H7 (cell line): Measurements from ENCODE around the gene ERO1B. TPM values are rescaled to one million over a fixed set of nuclear protein-coding genes. Genes with fewer than 3 reads are reported as not detected.

ENCODE experiments used
- DNase-seq: peaks from one replicate; pipeline ENCODE4 v3.0.0; 2012
- H3K27me3 ChIP-seq: 2 replicates; pipeline ENCODE4 v1.6.0; 2011; ENCODE audit warnings: mild to moderate bottlenecking, low read length; ENCODE audit not compliant: control insufficient read depth, insufficient read depth
- H3K36me3 ChIP-seq: replicated peaks from 2 replicates; pipeline ENCODE4 v1.5.1; 2011; ENCODE audit warnings: low read length; ENCODE audit not compliant: control insufficient read depth, insufficient read depth
- H3K4me3 ChIP-seq: 2 replicates; pipeline ENCODE4 v1.5.1; 2011; ENCODE audit warnings: low read depth, mild to moderate bottlenecking, control low read depth, low read length, moderate library complexity; ENCODE audit not compliant: insufficient read depth
- total RNA-seq: library from RNA; depleted of rRNA; stranded (reverse); fragments of >200 nt; shearing (Covaris generic); gene quantifications from 2 replicates; pipeline ENCODE4 v1.2.3, GENCODE V29; 2014

Gene ERO1B
- total RNA-seq, 1 experiment from 2014 or later = 3.6 TPM

- Histone ChIP-seq H3K4me3 (no peak overlapping the region), H3K27me3 (no peaks in the 10 kb centered on the region), H3K36me3 (peaks cover 2% of the 10 kb centered on the region; the same call in 1 of the 2 replicates)
- DNase-seq = no peak
Observed at GRCh38 chr1:236251587-236251986, 30.2 kb downstream of the ERO1B start.

- Histone ChIP-seq H3K4me3 (no peak overlapping the region), H3K36me3 (no peaks in the 10 kb centered on the region), H3K27me3 (no peaks in the 10 kb centered on the region)
- DNase-seq = no peak
Observed at GRCh38 chr1:236247286-236247685, 34.5 kb downstream of the ERO1B start.

- H3K4me3 ChIP-seq = no peak overlapping the region
- H3K36me3 ChIP-seq = no peaks in the 10 kb centered on the region
- no peak for DNase-seq
- no peaks in the 10 kb centered on the region for H3K27me3 ChIP-seq
Observed at GRCh38 chr1:236242568-236242967, 39.2 kb downstream of the ERO1B start.

GRCh38 chr1:236240675-236241074 lies 41.1 kb downstream of the ERO1B start:
- Histone ChIP-seq H3K36me3 (no peaks in the 10 kb centered on the region), H3K27me3 (no peaks in the 10 kb centered on the region), H3K4me3 (no peak overlapping the region)
- no peak for DNase-seq

GRCh38 chr1:236239092-236239585 lies 42.6 kb downstream of the ERO1B start:
- Histone ChIP-seq H3K27me3 (no peaks in the 10 kb centered on the region), H3K36me3 (no peaks in the 10 kb centered on the region), H3K4me3 (no peak overlapping the region)
- no peak for DNase-seq

- Histone ChIP-seq H3K27me3 (no peaks in the 10 kb centered on the region), H3K36me3 (no peaks in the 10 kb centered on the region), H3K4me3 (no peak overlapping the region)
- DNase-seq = no peak
Observed at GRCh38 chr1:236235116-236235515, 46.6 kb downstream of the ERO1B start.

GRCh38 chr1:236228411-236228810 lies 53.3 kb downstream of the ERO1B start:
- H3K36me3 ChIP-seq = no peaks in the 10 kb centered on the region
- no peak overlapping the region for H3K4me3 ChIP-seq
- H3K27me3 ChIP-seq = no peaks in the 10 kb centered on the region
- no peak for DNase-seq

GRCh38 chr1:236222632-236223031 lies 59.1 kb downstream of the ERO1B start:
- DNase-seq = no peak

GRCh38 chr1:236220473-236220872 lies 61.3 kb downstream of the ERO1B start:
- Histone ChIP-seq H3K27me3 (no peaks in the 10 kb centered on the region), H3K36me3 (no peaks in the 10 kb centered on the region), H3K4me3 (no peak overlapping the region)
- DNase-seq = no peak

More at GRCh38 chr1:236222632-236223031, 59.1 kb downstream of the ERO1B start:
- H3K4me3 ChIP-seq = no peak overlapping the region
- H3K36me3 ChIP-seq = no peaks in the 10 kb centered on the region
- H3K27me3 ChIP-seq = no peaks in the 10 kb centered on the region

- Histone ChIP-seq H3K27me3 (no peaks in the 10 kb centered on the region), H3K4me3 (no peak overlapping the region), H3K36me3 (no peaks in the 10 kb centered on the region)
- DNase-seq = no peak
Observed at GRCh38 chr1:236214761-236215160, 67.0 kb downstream of the ERO1B start.

GRCh38 chr1:236213534-236213933 lies 68.2 kb downstream of the ERO1B start:
- Histone ChIP-seq H3K4me3 (no peak overlapping the region), H3K36me3 (no peaks in the 10 kb centered on the region), H3K27me3 (no peaks in the 10 kb centered on the region)
- no peak for DNase-seq

GRCh38 chr1:236211815-236212214 lies 69.9 kb downstream of the ERO1B start:
- H3K4me3 ChIP-seq = no peak overlapping the region
- H3K27me3 ChIP-seq = no peaks in the 10 kb centered on the region
- no peaks in the 10 kb centered on the region for H3K36me3 ChIP-seq
- DNase-seq = no peak

GRCh38 chr1:236209713-236210112 lies 72.0 kb downstream of the ERO1B start:
- Histone ChIP-seq H3K27me3 (no peaks in the 10 kb centered on the region), H3K36me3 (no peaks in the 10 kb centered on the region), H3K4me3 (no peak overlapping the region)
- DNase-seq = no peak

GRCh38 chr1:236209185-236209584 lies 72.6 kb downstream of the ERO1B start:
- Histone ChIP-seq H3K4me3 (no peak overlapping the region), H3K27me3 (no peaks in the 10 kb centered on the region), H3K36me3 (no peaks in the 10 kb centered on the region)
- DNase-seq = no peak

- DNase-seq = no peak
- Histone ChIP-seq H3K27me3 (no peaks in the 10 kb centered on the region), H3K36me3 (no peaks in the 10 kb centered on the region)
Observed at GRCh38 chr1:236207569-236207968, 74.2 kb downstream of the ERO1B start.

GRCh38 chr1:236207121-236207520 lies 74.6 kb downstream of the ERO1B start:
- no peak for DNase-seq
- H3K4me3 ChIP-seq = no peak overlapping the region
- no peaks in the 10 kb centered on the region for H3K27me3 ChIP-seq
- no peaks in the 10 kb centered on the region for H3K36me3 ChIP-seq

More at GRCh38 chr1:236207569-236207968, 74.2 kb downstream of the ERO1B start:
- H3K4me3 ChIP-seq = no peak overlapping the region
